Activated naive CD8-positive, alpha-beta T cell treated with anti-CD3 and anti-CD28 coated beads, Interleukin-2, amount 50 U/mL, for 16 hours (primary cell): Measurements from ENCODE around the gene ZNF24.
A peak's percentile ranks its signal among the peaks of the same experiment; 100 is the strongest.

Experiments
- DNase-seq: peaks from one replicate; pipeline ENCODE4 v3.0.0-alpha.2; 2020; ENCODE audit warnings: low read depth, low spot score

Gene ZNF24

DNA sequence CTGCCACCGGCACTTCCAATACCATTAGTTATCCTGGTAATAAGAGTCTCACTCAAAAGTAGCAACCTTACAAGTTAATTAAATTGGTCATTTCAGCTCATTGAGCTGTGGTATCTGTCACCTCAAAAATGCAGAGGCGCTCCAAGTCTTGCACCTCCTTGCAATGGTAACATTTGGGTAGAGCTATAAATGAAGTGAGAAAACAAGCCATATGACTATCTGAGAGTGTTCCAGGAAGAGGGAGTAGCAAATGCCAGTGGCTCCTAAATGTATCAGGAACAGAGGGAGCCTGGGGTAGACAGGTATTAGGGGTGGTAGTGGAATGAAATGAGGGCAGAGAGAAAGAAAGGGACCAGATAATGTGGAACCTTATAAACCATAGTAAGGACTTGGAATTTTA, 48.2 kb downstream of the ZNF24 start:
- no peak for DNase-seq

DNA sequence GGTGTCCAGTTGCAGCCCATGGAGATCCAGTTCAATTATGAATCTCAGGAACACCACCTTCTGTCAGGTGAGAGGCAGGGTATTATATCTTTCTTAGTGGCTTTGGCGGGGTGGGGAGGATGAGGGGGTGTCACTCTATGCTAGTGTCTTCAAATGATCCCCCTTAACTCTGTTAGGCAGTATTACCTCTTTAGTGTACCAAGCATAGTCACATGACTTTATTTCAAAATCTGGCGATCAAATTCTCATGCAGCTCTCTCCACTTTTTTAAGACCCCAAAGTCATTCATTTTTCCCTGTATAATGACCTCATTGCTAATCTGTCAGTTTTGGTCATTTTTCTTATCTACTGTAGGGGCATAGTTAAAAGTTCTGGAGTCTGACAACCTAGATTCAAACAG, 53.1 kb downstream of the ZNF24 start:
- no peak for DNase-seq

DNA sequence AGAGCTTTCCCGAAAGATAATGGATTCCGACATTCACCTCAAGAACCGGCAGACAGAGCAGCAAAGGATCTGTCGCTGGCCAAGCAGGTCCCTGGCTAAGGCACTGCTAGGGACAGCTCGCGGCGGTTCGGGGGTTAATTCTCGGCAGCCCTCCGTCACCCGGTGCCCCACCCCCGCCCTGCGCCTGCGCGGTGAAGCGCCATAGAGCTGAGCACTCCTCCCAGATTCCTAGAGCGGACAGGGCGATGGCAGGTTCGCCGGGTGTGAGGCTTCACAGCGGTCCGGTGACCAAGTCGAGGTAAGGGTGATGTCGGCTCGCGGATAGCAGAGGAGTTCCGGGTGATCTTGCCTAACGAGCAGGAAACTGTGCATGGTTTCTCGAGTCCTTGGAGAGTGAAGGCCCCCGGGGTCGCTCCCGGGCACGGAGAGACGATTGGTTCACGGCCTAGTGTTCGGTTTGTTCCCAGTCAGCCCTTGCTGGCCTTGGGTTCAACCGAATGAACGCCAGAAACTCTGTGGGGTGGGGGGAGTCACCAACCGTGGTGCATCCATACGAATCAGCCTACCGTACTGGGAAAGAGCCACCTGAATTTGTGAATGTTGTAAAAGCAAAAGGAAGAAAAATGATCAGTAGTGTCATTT, 54.0 kb downstream of the ZNF24 start, which contains the start of gene ZSCAN30:
Gene ZSCAN30 (minus strand): TSS at position 136 of the 642 bp plus-strand sequence. CDS start 25,877 bp downstream, outside the sequence.
- DNase-seq, result peak; percentile 90

DNA sequence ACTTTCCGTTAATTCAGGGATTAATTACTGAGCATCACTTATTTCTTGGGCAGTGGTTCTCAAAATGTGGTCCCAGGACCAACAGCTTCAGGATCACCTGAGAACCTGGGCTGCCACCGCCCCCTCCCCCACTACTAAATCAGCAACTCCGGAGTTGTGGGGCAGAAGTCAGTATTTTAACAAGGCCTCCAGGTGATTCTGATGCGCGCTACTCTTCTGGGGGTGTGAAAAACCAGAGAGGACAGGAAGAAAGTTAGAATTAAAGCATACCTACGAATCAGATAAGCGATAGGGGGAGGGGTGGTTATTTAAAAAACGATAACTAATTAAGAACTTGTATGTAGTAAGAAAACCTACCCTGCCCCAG, 54.5 kb downstream of the ZNF24 start:
- DNase-seq, result no peak

DNA sequence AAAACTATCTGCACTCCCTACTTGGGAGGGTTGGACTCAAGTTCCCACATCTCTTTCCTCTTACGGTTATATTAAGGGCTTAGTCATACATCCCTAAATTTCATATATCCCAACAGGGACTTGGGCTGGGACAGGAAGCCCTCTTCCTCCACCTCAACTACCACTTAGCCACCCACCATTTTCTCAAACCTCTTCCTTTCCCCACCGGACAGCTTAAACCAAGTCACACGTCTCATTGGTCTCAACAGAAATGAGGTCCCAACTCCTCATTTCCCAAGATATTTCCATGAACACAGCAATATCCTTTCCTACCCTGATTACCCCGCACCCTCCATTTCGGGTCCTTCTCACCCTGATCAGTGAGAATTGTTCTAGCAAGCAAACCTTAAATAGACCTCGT, 54.9 kb downstream of the ZNF24 start:
- no peak for DNase-seq

DNA sequence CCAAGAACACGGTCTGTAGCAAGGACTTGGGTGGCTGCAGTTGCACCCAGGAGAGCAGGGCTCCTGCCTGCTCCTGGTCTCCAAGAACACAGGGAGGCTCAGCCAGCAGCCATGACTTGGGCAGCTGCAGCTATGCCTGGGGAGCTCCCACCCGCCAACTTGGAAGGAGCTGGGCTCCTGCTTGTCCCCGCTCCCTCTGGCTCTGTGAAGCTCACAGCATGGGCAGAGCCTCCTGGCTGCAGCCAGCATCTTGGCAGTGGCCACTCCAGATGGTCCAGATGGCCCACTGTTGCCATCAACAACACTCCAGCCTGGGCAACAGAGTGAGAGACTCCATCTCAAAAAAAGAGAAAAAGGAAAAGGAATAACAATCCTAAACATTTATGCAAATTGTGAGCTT, 59.4 kb downstream of the ZNF24 start:
- DNase-seq, result no peak

DNA sequence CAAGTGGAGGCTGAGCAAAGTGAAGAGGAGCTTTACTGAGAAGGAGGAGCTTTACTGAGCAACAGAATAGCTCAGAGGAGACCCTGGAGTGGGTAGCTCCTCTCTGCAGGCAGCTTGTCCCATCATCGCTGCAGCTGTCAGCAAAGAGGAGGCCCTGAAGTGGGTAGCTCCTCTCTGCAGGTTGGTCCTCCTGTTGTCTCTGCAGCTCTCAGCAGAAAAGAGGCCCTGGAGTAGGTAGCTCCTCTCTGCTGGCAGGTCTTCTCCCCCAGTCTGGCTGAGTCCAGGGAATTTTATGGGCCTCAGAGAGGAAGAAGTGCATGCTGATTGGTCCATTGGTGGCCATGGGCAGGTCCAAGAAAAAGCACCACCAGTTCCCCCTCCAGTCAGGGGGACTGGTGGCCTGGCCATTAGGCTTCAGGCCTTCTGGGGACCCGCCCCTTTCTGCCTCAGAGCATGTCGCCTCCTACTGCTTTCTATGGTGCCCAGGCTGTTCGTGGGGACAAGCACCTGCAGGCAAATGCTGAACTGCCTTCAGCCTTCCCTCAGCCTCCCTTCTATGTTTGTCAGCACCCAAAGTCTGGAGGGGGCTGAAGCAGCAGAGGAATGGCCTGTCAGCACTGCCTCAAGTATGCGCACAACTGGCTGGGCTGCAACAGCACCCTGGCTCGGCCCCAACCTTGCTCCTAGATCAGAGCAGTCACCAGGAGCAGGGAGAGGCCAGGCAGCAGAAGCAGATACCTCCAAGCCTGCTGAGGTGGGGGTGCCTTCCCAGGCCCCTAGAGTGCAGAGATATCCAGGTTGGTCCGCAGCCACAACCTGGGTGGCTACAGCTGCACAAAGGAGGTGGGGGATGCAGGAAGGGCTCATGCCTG, 60.1 kb downstream of the ZNF24 start:
- no peak for DNase-seq

DNA sequence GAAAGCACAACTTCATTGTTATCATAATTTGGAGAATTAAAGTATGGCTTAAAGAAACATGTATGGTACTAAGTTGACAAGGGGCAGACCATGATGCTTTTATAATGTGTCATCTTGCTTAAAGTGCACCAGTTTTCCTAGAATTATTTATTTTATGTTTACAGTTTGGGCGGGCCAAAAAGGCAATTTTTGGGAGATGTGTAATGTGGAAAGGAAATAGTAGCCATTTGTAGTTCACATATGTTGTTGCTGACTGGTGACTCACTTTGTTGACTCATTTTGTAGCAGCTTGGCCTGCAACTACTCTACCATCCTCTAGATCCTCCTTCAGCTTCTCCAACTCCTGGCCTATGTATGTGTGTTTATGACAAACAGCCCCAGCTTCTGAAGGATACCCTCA, 61.9 kb downstream of the ZNF24 start:
- no peak for DNase-seq
